ENCODE data around the gene DIPK1A. TPM values are rescaled to one million over a fixed set of nuclear protein-coding genes. Genes with fewer than 3 reads are reported as not detected.

The DIPK1A gene
- total RNA-seq, 4 donors from 2014 or later, result 3.1 to 9.9 (median 4.9) TPM

GRCh38 chr1:92850019-92850418 is 111.2 kb downstream of the DIPK1A start:
- no peak for TF ChIP-seq POLR2A (IDR thresholded peaks at IDR 0.05)
- no peak for TF ChIP-seq CTCF (IDR thresholded peaks at IDR 0.05)
- H3K27ac ChIP-seq, result no peak overlapping the region
- 96% methylated on average over 3 of the region's 3 CpGs; no CpG with 5 or more reads in 1 of the 2 donors for WGBS, 2 donors
- H3K9me3 ChIP-seq, result no peaks in the 10 kb centered on the region
- H3K36me3 ChIP-seq, result peaks cover 0 to 25% (median 0%) of the 10 kb centered on the region in 3 donors
- no peaks in the 10 kb centered on the region for H3K27me3 ChIP-seq
- intact Hi-C loops (cut with DNase I), result loop anchor here (10.0 kb wide), 1 partner anchor 115 kb away; the partner anchor contains the start of gene DIPK1A
- H3K4me3 ChIP-seq, result no peak overlapping the region
- no peak for DNase-seq
- H3K4me1 ChIP-seq, result peaks cover 0 to 26% (median 8%) of the 10 kb centered on the region in 3 donors

GRCh38 chr1:92848201-92848600 is 113.1 kb downstream of the DIPK1A start:
- WGBS, 2 donors, result 35 to 50% methylated on average over 4 of the region's 4 CpGs
- no peaks in the 10 kb centered on the region for H3K9me3 ChIP-seq
- H3K27ac ChIP-seq, result peak overlapping the region in 2 of 4 donors; percentile 3 to 6
- DNase-seq, result no peak
- peaks cover 0 to 26% (median 8%) of the 10 kb centered on the region in 3 donors for H3K4me1 ChIP-seq
- no peak overlapping the region for H3K4me3 ChIP-seq
- TF ChIP-seq POLR2A (IDR thresholded peaks at IDR 0.05) (no peak), CTCF (IDR thresholded peaks at IDR 0.05) (no peak)
- H3K36me3 ChIP-seq, result peaks cover 0 to 43% (median under 1%) of the 10 kb centered on the region in 3 donors
- intact Hi-C loops (cut with DNase I), result no loop called here
- H3K27me3 ChIP-seq, result no peaks in the 10 kb centered on the region

- no peaks in the 10 kb centered on the region for H3K9me3 ChIP-seq
- TF ChIP-seq POLR2A (IDR thresholded peaks at IDR 0.05) (no peak), CTCF (IDR thresholded peaks at IDR 0.05) (no peak)
- no peak for DNase-seq
- peaks cover 4 to 66% (median 10%) of the 10 kb centered on the region in 3 donors for H3K36me3 ChIP-seq
- H3K4me3 ChIP-seq, result no peak overlapping the region
- WGBS, 2 donors, result 60 to 77% methylated on average over 3 of the region's 3 CpGs
- H3K27me3 ChIP-seq, result no peaks in the 10 kb centered on the region
- no peak overlapping the region for H3K27ac ChIP-seq
- intact Hi-C loops (cut with DNase I), result no loop called here
- peaks cover 0 to 13% (median 0%) of the 10 kb centered on the region in 3 donors for H3K4me1 ChIP-seq
These were observed 115.4 kb downstream of the DIPK1A start for GRCh38 chr1:92845908-92846307.

GRCh38 chr1:92844439-92844838 is 116.8 kb downstream of the DIPK1A start:
- H3K9me3 ChIP-seq, result no peaks in the 10 kb centered on the region
- no peak overlapping the region for H3K27ac ChIP-seq
- no peak for DNase-seq
- WGBS, 2 donors, result 90 to 91% methylated on average over 3 of the region's 3 CpGs
- intact Hi-C loops (cut with DNase I), result no loop called here
- H3K4me1 ChIP-seq, result peaks cover 0 to 26% (median under 1%) of the 10 kb centered on the region in 3 donors
- H3K36me3 ChIP-seq, result peaks cover 4 to 68% (median 22%) of the 10 kb centered on the region in 3 donors
- TF ChIP-seq CTCF (IDR thresholded peaks at IDR 0.05) (no peak), POLR2A (IDR thresholded peaks at IDR 0.05) (no peak)
- no peak overlapping the region for H3K4me3 ChIP-seq
- no peaks in the 10 kb centered on the region for H3K27me3 ChIP-seq

DNA sequence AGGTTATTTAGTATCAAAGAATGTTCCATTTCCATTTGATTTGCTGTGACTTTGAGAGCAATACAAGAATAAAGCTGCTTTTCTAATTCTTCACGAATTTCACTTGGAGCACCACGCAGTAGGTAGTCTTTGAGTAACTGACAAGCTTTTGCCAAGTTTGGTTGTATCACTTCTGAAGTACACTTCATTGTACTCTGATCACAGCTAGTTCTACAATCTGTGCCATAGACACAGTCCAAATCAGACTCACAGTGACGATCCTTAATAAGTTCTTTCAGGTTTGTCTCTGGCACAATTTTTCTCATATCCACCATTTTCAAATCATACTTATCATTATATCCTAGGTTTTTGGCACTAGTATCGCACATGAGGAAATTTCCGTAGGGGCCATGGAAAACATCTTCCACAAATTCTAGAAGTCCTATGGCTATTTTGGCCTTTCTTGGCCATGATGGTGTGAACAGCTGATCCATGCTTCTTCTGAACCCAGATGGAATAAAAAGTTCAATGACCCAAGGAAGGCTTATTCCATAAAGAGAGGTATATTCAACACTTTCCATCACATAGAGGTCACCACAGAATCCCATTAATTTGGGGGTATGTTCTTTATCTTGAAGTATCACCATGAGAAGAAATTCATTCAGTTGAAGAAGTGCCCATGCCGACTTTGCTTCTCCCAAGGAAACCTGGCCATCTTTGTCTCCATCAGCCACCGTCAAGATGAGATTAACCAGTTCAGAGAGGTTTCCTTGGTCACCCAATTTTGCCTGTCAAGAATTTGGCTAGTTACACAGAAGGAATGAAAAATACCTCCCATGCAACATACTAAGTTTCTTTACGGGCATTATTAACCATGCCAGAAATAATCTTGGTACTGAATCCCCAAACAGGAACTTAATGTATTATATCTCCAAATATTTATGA is 117.6 kb downstream of the DIPK1A start:
- no peak overlapping the region for H3K4me3 ChIP-seq
- H3K36me3 ChIP-seq, result peaks cover 8 to 71% (median 28%) of the 10 kb centered on the region in 3 donors
- intact Hi-C loops (cut with DNase I), result no loop called here
- DNase-seq, result no peak
- H3K27ac ChIP-seq, result no peak overlapping the region
- H3K4me1 ChIP-seq, result peaks cover 0 to 33% (median 4%) of the 10 kb centered on the region in 3 donors
- H3K9me3 ChIP-seq, result no peaks in the 10 kb centered on the region
- WGBS, 2 donors, result 87 to 91% methylated on average over 8 of the region's 8 CpGs
- TF ChIP-seq POLR2A (IDR thresholded peaks at IDR 0.05), result no peak
- TF ChIP-seq CTCF (IDR thresholded peaks at IDR 0.05), result no peak
- no peaks in the 10 kb centered on the region for H3K27me3 ChIP-seq

All from esophagus squamous epithelium (tissue), 5 donors.